Mesothelial cell of epicardium (in vitro differentiated cells): ENCODE results near the gene PPP2R2C. TPM values are rescaled to one million over a fixed set of nuclear protein-coding genes. Genes with fewer than 3 reads are reported as not detected.

Experiments used
- DNase-seq, 2 experiments: peaks; one replicate each; pipeline ENCODE4 v3.0.0; 2021; ENCODE audit warnings: low spot score in 2 of 2; ENCODE audit not compliant: unreplicated experiment in 2 of 2
- H3K27ac Mint-ChIP-seq: 2 replicates; pipeline ENCODE4 v1.8.0; 2021; ENCODE audit warnings: mixed read lengths
- H3K27me3 Mint-ChIP-seq: 2 replicates; pipeline ENCODE4 v1.8.0; 2021; ENCODE audit warnings: low read depth, mixed read lengths
- H3K36me3 Mint-ChIP-seq: 2 replicates; pipeline ENCODE4 v1.8.0; 2021; ENCODE audit warnings: mixed read lengths
- H3K4me1 Mint-ChIP-seq: 2 replicates; pipeline ENCODE4 v1.8.0; 2021; ENCODE audit warnings: mixed read lengths
- H3K4me3 Mint-ChIP-seq: 2 replicates; pipeline ENCODE4 v1.8.0; 2021; ENCODE audit warnings: mild to moderate bottlenecking, moderate library complexity, mixed read lengths
- H3K9me3 Mint-ChIP-seq: 2 replicates; pipeline ENCODE4 v1.8.0; 2021; ENCODE audit warnings: mixed read lengths
- total RNA-seq: library from RNA; stranded (reverse); gene quantifications from 3 replicates; pipeline ENCODE4 v1.2.1, GENCODE V29; 2021
- TF ChIP-seq, protein P1 (sequence below): fragments of 200-600 bp; sonication (generic); IDR thresholded peaks from one replicate; pipeline ENCODE4 v1.5.0; 2021; ENCODE audit warnings: antibody characterized with exemption; ENCODE audit not compliant: unreplicated experiment

Gene PPP2R2C
- total RNA-seq, 1 donor from 2014 or later = 5.2 TPM

DNA sequence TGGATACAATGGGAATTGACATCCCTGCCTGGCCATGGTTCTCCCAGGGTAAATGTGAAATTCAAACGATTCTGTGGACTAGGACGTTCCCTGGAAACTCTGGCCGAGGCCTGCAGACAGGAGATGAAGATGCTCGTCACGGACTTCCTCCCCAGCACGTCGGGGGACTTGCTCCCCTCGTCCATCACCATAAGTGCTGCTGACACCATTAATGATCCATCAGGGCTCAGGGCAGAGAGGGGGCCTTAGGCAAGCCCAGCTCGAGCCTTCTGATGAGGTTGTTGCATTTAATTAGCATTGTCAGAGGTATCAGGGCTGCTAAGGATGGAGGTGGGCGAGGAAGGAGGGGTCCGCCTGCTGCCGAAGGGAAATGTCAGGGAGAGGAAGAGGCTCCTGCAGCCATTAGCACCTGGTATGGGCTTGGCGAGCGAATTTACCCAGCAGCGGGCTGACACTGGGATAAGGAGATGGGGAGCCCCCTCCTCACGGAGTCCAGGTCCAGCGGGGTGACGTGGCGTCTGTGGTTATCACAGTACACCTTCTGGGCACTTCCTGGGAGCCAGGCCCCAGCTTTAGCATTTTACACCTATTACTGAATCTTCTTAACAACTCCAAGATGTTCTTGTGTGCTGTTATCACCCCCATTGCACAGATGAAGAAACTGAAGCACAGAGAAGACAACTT is 83.1 kb downstream of the PPP2R2C start:
- Mint-ChIP-seq H3K9me3 (no peaks in the 10 kb centered on the region), H3K36me3 (no peaks in the 10 kb centered on the region), H3K27me3 (peaks cover 11% of the 10 kb centered on the region), H3K4me3 (no peak overlapping the region), H3K27ac (no peak overlapping the region), H3K4me1 (no peaks in the 10 kb centered on the region)
- TF ChIP-seq, protein P1, sequence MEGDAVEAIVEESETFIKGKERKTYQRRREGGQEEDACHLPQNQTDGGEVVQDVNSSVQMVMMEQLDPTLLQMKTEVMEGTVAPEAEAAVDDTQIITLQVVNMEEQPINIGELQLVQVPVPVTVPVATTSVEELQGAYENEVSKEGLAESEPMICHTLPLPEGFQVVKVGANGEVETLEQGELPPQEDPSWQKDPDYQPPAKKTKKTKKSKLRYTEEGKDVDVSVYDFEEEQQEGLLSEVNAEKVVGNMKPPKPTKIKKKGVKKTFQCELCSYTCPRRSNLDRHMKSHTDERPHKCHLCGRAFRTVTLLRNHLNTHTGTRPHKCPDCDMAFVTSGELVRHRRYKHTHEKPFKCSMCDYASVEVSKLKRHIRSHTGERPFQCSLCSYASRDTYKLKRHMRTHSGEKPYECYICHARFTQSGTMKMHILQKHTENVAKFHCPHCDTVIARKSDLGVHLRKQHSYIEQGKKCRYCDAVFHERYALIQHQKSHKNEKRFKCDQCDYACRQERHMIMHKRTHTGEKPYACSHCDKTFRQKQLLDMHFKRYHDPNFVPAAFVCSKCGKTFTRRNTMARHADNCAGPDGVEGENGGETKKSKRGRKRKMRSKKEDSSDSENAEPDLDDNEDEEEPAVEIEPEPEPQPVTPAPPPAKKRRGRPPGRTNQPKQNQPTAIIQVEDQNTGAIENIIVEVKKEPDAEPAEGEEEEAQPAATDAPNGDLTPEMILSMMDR = no peak
- no peak for DNase-seq

DNA sequence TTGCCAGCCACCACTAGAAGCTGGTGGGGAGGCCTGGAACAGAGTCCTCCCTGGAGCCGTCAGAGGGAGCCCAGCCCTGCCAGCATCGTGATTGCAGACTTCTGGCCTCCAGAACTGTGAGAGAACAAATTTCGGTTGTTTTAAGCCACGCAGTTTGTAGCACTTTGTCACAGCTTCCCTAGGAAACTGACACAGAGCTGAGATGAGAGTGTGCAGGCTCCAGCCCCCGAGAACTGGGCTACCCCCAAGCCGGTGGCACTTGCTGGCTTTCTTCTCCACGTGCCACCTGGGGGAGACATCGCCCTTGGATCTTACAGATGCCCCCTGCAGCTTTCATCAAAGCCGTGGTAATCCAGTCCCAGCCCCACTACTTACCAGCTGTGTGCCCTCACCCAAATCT is 83.7 kb downstream of the PPP2R2C start:
- no peak overlapping the region for H3K27ac Mint-ChIP-seq
- DNase-seq = no peak
- H3K27me3 Mint-ChIP-seq = peaks cover 12% of the 10 kb centered on the region
- H3K4me1 Mint-ChIP-seq = no peaks in the 10 kb centered on the region
- no peaks in the 10 kb centered on the region for H3K36me3 Mint-ChIP-seq
- H3K4me3 Mint-ChIP-seq = no peak overlapping the region
- TF ChIP-seq, protein P1 = no peak
- H3K9me3 Mint-ChIP-seq = no peaks in the 10 kb centered on the region

DNA sequence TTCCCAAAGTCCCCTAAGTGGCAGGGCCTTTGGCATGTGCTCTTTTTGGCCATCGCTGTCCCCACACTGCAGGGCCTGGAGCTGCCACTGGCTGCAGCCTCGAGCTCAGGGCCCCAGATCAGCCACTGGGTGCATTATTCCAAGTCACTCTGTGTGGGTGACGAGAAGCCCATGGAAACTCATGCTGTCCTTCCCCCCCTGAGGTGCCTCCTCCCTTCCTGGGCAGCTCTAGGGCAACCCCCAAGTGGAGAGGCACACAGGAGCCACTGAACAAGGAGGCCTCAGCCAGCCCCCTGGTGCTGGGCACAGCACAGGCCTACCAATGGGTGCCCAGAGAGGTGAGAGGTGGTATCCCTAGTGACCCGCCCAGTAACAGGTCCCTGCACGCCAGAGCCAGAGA is 84.5 kb downstream of the PPP2R2C start:
- Mint-ChIP-seq H3K4me1 (no peaks in the 10 kb centered on the region), H3K27me3 (peaks cover 12% of the 10 kb centered on the region), H3K27ac (no peak overlapping the region), H3K36me3 (no peaks in the 10 kb centered on the region), H3K9me3 (no peaks in the 10 kb centered on the region), H3K4me3 (no peak overlapping the region)
- DNase-seq = no peak
- TF ChIP-seq, protein P1 = no peak

DNA sequence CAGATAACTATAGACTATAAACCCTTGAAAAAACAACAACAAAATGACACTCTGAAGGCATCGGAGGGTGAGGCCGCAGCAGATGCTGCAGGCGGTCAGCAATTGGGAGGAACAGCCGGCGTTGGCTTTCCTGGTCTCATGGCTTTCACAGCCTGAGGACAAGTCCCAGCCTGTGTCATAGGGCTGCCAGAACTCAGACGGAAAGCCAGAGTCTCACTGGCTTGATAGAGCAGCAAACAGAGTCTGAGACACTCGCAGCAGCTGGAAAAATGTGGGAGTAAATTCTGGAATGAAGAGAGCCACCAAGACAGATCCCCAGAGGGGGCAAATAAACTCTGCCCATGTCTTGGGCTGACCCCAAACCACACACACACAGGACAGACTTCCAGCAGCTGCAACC is 86.3 kb downstream of the PPP2R2C start:
- Mint-ChIP-seq H3K4me1 (no peaks in the 10 kb centered on the region), H3K27ac (no peak overlapping the region)

DNA sequence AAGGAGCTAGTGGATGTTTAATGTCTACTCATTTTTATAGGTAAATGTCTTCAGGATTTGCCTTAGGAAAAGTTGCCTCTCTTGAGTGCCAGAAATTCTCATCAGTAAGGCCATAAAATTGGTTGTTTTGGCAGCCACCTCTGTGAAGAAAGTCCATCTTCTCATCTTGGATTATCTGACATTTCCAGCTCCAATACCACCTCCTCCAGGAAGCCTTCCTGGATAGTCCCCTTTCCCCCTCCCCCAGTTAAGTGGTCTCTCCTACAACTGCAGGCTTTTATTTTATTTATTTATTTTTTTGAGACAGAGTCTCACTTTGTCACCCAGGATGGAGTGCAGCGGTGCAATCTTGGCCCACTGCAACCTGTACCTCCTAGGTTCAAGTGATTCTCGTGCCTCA is 87.1 kb downstream of the PPP2R2C start:
- H3K4me3 Mint-ChIP-seq = no peak overlapping the region
- peaks cover 12% of the 10 kb centered on the region for H3K27me3 Mint-ChIP-seq
- DNase-seq = no peak
- no peaks in the 10 kb centered on the region for H3K4me1 Mint-ChIP-seq
- H3K9me3 Mint-ChIP-seq = no peaks in the 10 kb centered on the region
- TF ChIP-seq, protein P1 = no peak
- no peak overlapping the region for H3K27ac Mint-ChIP-seq
- no peaks in the 10 kb centered on the region for H3K36me3 Mint-ChIP-seq

More for the DNA sequence above, 86.3 kb downstream of the PPP2R2C start:
- Mint-ChIP-seq H3K4me3 (no peak overlapping the region), H3K36me3 (no peaks in the 10 kb centered on the region), H3K9me3 (no peaks in the 10 kb centered on the region), H3K27me3 (peaks cover 12% of the 10 kb centered on the region)
- no peak for DNase-seq
- TF ChIP-seq, protein P1 = no peak
